Spinal cord (tissue), 10 donors: ENCODE results near the gene ARMC9. TPM values are rescaled to one million over a fixed set of nuclear protein-coding genes. Genes with fewer than 3 reads are reported as not detected.

ENCODE experiments used
- DNase-seq, 6 donors: peaks; one replicate each; pipeline versions ENCODE4 v3.0.0 to v3.0.0-alpha.2; 2013 to 2015; ENCODE audit warnings: low spot score in 6 of 6, low read depth in 4 of 6
- H3K27ac ChIP-seq: one replicate; pipeline ENCODE4 v1.5.1; 2013; ENCODE audit warnings: low read depth, low read length, control low read depth
- H3K27me3 ChIP-seq: one replicate; pipeline ENCODE4 v1.6.1; 2013; ENCODE audit warnings: low read length; ENCODE audit not compliant: control insufficient read depth, insufficient read depth
- H3K36me3 ChIP-seq: one replicate; pipeline ENCODE4 v1.6.1; 2013; ENCODE audit warnings: low read length; ENCODE audit not compliant: control insufficient read depth, insufficient read depth
- H3K4me1 ChIP-seq: one replicate; pipeline ENCODE4 v1.6.1; 2013; ENCODE audit warnings: low read length; ENCODE audit not compliant: control insufficient read depth, insufficient read depth
- H3K4me3 ChIP-seq: one replicate; pipeline ENCODE4 v1.5.1; 2013; ENCODE audit warnings: low read depth, low read length, control low read depth
- H3K9me3 ChIP-seq: one replicate; pipeline ENCODE4 v1.6.1; 2013; ENCODE audit warnings: low read length; ENCODE audit not compliant: control insufficient read depth, insufficient read depth
- WGBS: methylation state at CpG from one replicate; pipeline ENCODE4 v1.1.5; 2013; ENCODE audit warnings: missing lambda C conversion rate; ENCODE audit not compliant: insufficient coverage; 5-methylcytosine and 5-hydroxymethylcytosine counted together
- polyA plus RNA-seq, 2 donors: library from polyadenylated mRNA; unstranded; fragments of 120-200 nt; gene quantifications; one replicate each; pipeline ENCODE4 v1.2.1, GENCODE V29; 2013; ENCODE audit not compliant: insufficient read length in 2 of 2
- total RNA-seq, 2 donors: library from RNA; depleted of rRNA in 1 of 2; stranded (reverse); fragments of 120-200 nt in 1 of 2; fragments of >200 nt in 1 of 2; gene quantifications; one replicate each; pipeline versions ENCODE4 v1.2.3 to v1.2.4, GENCODE V29; 2013 to 2014
- donor health status: healthy.

Gene ARMC9
- total and polyA plus RNA-seq, 4 donors = 14.4 to 27.6 (median 21.3) TPM

GRCh38 chr2:231386446-231386845, 188.0 kb downstream of the ARMC9 start:
- WGBS = 91% methylated on average over 3 of the region's 3 CpGs

GRCh38 chr2:231387904-231388724, 189.7 kb downstream of the ARMC9 start:
- DNase-seq = peak in 5 of 6 donors; percentile 45 to 88 (median 53)

More at GRCh38 chr2:231386446-231386845, 188.0 kb downstream of the ARMC9 start:
- no peak for DNase-seq
- Histone ChIP-seq H3K9me3 (peaks cover 5% of the 10 kb centered on the region), H3K36me3 (peaks cover 11% of the 10 kb centered on the region), H3K27ac (no peak overlapping the region), H3K4me3 (no peak overlapping the region), H3K27me3 (no peaks in the 10 kb centered on the region), H3K4me1 (peaks cover 38% of the 10 kb centered on the region)

DNA sequence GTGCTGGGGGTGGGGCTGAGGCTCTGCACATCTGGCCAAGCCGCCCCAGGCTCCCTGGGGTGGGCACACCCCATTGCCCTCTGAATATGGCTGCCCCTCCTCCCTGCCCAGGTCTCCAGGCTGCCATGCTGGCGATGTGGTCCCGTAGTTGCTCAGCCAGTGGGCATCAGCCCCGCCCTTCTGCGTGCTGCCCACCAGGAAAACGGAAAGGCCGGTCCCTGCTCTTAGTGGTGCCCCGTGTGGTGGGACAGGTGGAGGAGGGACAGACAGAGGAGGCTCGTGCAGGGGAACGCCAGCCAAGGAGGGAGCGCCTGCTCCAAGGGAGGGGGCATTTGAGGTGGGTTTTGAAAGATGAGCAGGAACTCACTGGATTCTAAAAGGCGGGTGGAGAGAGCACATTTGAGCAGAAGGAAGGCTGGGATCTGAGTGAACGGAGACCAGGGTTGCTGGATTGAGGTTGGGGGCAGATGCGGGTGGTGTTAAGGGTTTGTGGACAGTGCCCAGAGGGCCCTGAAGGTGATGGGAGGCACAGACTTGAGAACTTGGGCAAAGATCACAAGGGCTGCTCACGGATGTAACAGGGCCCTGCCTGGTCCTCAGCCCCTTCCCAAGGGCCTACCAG, 190.4 kb downstream of the ARMC9 start:
- WGBS = 67% methylated on average over 15 of the region's 15 CpGs
- peak overlapping the region; percentile 81 for H3K27ac ChIP-seq
- H3K36me3 ChIP-seq = peaks cover 8% of the 10 kb centered on the region
- H3K4me1 ChIP-seq = peaks cover 51% of the 10 kb centered on the region
- H3K4me3 ChIP-seq = no peak overlapping the region
- DNase-seq = no peak
- peaks cover 3% of the 10 kb centered on the region for H3K27me3 ChIP-seq
- H3K9me3 ChIP-seq = peaks cover 5% of the 10 kb centered on the region

More at GRCh38 chr2:231387904-231388724, 189.7 kb downstream of the ARMC9 start:
- no peak overlapping the region for H3K4me3 ChIP-seq
- peaks cover 44% of the 10 kb centered on the region for H3K4me1 ChIP-seq
- H3K27me3 ChIP-seq = no peaks in the 10 kb centered on the region
- H3K27ac ChIP-seq = peak overlapping the region; percentile 86
- H3K36me3 ChIP-seq = peaks cover 9% of the 10 kb centered on the region
- peaks cover 5% of the 10 kb centered on the region for H3K9me3 ChIP-seq
- WGBS = 49% methylated on average over 21 of the region's 26 CpGs

GRCh38 chr2:231390667-231391066, 192.2 kb downstream of the ARMC9 start:
- peaks cover 60% of the 10 kb centered on the region for H3K4me1 ChIP-seq
- no peaks in the 10 kb centered on the region for H3K9me3 ChIP-seq
- no peak overlapping the region for H3K27ac ChIP-seq
- H3K36me3 ChIP-seq = peaks cover 10% of the 10 kb centered on the region
- no peak for DNase-seq
- WGBS = 79% methylated on average over 8 of the region's 8 CpGs
- H3K4me3 ChIP-seq = no peak overlapping the region
- peaks cover 18% of the 10 kb centered on the region for H3K27me3 ChIP-seq

DNA sequence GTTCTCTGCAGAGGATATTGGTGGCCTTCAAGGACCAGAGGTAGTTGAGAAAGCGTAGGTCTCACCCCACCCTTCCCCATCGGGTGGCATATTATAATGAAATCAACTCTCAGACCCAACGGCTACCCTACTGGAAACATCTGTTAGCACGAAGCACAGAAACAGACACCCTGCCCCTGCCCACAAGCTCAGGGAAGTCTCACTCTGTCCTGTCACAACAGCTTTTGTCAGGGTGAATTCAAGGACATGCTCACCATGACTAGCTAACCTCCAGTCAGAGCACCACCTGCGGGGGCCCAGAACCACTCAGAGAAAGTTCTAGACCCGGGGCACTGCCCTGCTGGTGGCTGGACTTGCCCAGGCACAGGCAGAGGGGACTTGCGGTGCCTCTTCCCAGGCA, 193.6 kb downstream of the ARMC9 start:
- Histone ChIP-seq H3K27ac (no peak overlapping the region), H3K9me3 (no peaks in the 10 kb centered on the region), H3K27me3 (peaks cover 27% of the 10 kb centered on the region), H3K4me1 (peaks cover 67% of the 10 kb centered on the region), H3K36me3 (peaks cover 10% of the 10 kb centered on the region), H3K4me3 (no peak overlapping the region)
- DNase-seq = no peak
- 79% methylated on average over 5 of the region's 7 CpGs for WGBS

GRCh38 chr2:231392431-231393148, 194.2 kb downstream of the ARMC9 start:
- peaks cover 27% of the 10 kb centered on the region for H3K27me3 ChIP-seq
- no peak for DNase-seq
- peaks cover 12% of the 10 kb centered on the region for H3K36me3 ChIP-seq
- H3K27ac ChIP-seq = no peak overlapping the region
- no peak overlapping the region for H3K4me3 ChIP-seq
- H3K4me1 ChIP-seq = peaks cover 67% of the 10 kb centered on the region
- no peaks in the 10 kb centered on the region for H3K9me3 ChIP-seq
- WGBS = 86% methylated on average over 14 of the region's 14 CpGs

GRCh38 chr2:231393149-231394131, 195.0 kb downstream of the ARMC9 start:
- WGBS = 70% methylated on average over 15 of the region's 17 CpGs
- Histone ChIP-seq H3K4me3 (no peak overlapping the region), H3K9me3 (no peaks in the 10 kb centered on the region), H3K27ac (no peak overlapping the region), H3K4me1 (peaks cover 60% of the 10 kb centered on the region), H3K36me3 (peaks cover 17% of the 10 kb centered on the region), H3K27me3 (peaks cover 27% of the 10 kb centered on the region)
- no peak for DNase-seq

- Histone ChIP-seq H3K4me3 (no peak overlapping the region), H3K4me1 (peaks cover 60% of the 10 kb centered on the region), H3K27me3 (peaks cover 27% of the 10 kb centered on the region), H3K36me3 (peaks cover 24% of the 10 kb centered on the region), H3K27ac (no peak overlapping the region), H3K9me3 (no peaks in the 10 kb centered on the region)
- 80% methylated on average over 9 of the region's 13 CpGs for WGBS
- no peak for DNase-seq
Observed at GRCh38 chr2:231394211-231395141, 196.0 kb downstream of the ARMC9 start.
